ENCODE measurements around the gene HSBP1L1. TPM values are rescaled to one million over a fixed set of nuclear protein-coding genes. Genes with fewer than 3 reads are reported as not detected.

Gene HSBP1L1
- total and polyA plus RNA-seq, 2 of the 13 experiments (the other 11 are each of a cell fraction or from before 2014, with no cell fraction given) = 22.6 to 45.1 TPM

- TF ChIP-seq KIAA2018 (CRISPR knock-in tag; IDR thresholded peaks at IDR 0.05; ENCODE audit: borderline replicate concordance) (no peak), RFX1 (IDR thresholded peaks at IDR 0.05) (no peak), NFKB2 (CRISPR knock-in tag; IDR thresholded peaks at IDR 0.05; ENCODE audit: borderline replicate concordance) (no peak), SYNCRIP (IDR thresholded peaks at IDR 0.05; ENCODE audit: insufficient read depth, low read depth, low read length) (no peak), ATF5 (CRISPR knock-in tag; IDR thresholded peaks at IDR 0.05; ENCODE audit: low read depth) (0 out of 2 replicates have a peak, but pooled peaks have one; percentile 24), NFE2L1 (CRISPR knock-in tag; IDR thresholded peaks at IDR 0.05; ENCODE audit: borderline replicate concordance) (no peak), ZNF777 (CRISPR knock-in tag; IDR thresholded peaks at IDR 0.05) (peak; percentile 62), ZNF232 (CRISPR knock-in tag; IDR thresholded peaks at IDR 0.05; ENCODE audit: borderline replicate concordance) (no peak), MTA1 (CRISPR knock-in tag; IDR thresholded peaks at IDR 0.05; ENCODE audit: borderline replicate concordance) (peak; percentile 20; the same call in 1 of the 2 replicates), ZFAT (CRISPR knock-in tag; conservative IDR thresholded peaks at IDR 0.05) (no peak), CC2D1A (CRISPR knock-in tag; IDR thresholded peaks at IDR 0.05) (no peak), ZBTB37 (CRISPR knock-in tag; IDR thresholded peaks at IDR 0.05) (no peak), PHF5A (CRISPR knock-in tag; IDR thresholded peaks at IDR 0.05; ENCODE audit: low read depth, unreplicated experiment) (no peak), ZBTB7B (CRISPR knock-in tag; IDR thresholded peaks at IDR 0.05) (no peak), GZF1 (CRISPR knock-in tag; IDR thresholded peaks at IDR 0.05) (no peak), ZNF354B (CRISPR knock-in tag; IDR thresholded peaks at IDR 0.05) (no peak), ZBTB43 (CRISPR knock-in tag; conservative IDR thresholded peaks at IDR 0.05) (no peak; the same call in 1 of the 2 replicates), ZBTB3 (CRISPR knock-in tag; IDR thresholded peaks at IDR 0.05; ENCODE audit: borderline replicate concordance, low read depth) (no peak)
Observed at GRCh38 chr18:79964330-79965118, at the start of gene HSBP1L1 (continued).

Measured in HepG2 (cell line).